Endodermal cell (in vitro differentiated cells): ENCODE data around the gene LRSAM1. TPM values are rescaled to one million over a fixed set of nuclear protein-coding genes. Genes with fewer than 3 reads are reported as not detected.

Experiments
- DNase-seq: peaks from one replicate; pipeline ENCODE4 v3.0.0-alpha.2; 2017
- H3K27ac ChIP-seq: 2 replicates; pipeline ENCODE4 v1.5.1; 2013; ENCODE audit warnings: mild to moderate bottlenecking, low read depth, low read length, moderate library complexity
- H3K27me3 ChIP-seq: 2 replicates; pipeline ENCODE4 v1.6.1; 2013; ENCODE audit warnings: mild to moderate bottlenecking, low read length, moderate library complexity; ENCODE audit not compliant: insufficient read depth, control insufficient read depth, poor library complexity, severe bottlenecking
- H3K36me3 ChIP-seq: 2 replicates; pipeline ENCODE4 v1.7.0; 2013; ENCODE audit warnings: mild to moderate bottlenecking, low read length, moderate library complexity; ENCODE audit not compliant: control insufficient read depth, insufficient read depth
- H3K4me1 ChIP-seq: one replicate; pipeline ENCODE4 v1.7.0; 2013; ENCODE audit warnings: low read length; ENCODE audit not compliant: control insufficient read depth, insufficient read depth
- H3K4me3 ChIP-seq: 2 replicates; pipeline ENCODE4 v1.5.1; 2013; ENCODE audit warnings: mild to moderate bottlenecking, low read length, moderate library complexity
- H3K9ac ChIP-seq: 2 replicates; pipeline ENCODE4 v1.6.1; 2013; ENCODE audit warnings: mild to moderate bottlenecking, low read length, moderate library complexity; ENCODE audit not compliant: poor library complexity, severe bottlenecking; ENCODE audit errors: extremely low read depth
- H3K9me3 ChIP-seq: 2 replicates; pipeline ENCODE4 v1.6.1; 2013; ENCODE audit warnings: mild to moderate bottlenecking, low read length, moderate library complexity; ENCODE audit not compliant: control insufficient read depth
- H3K27ac Mint-ChIP-seq: 2 replicates; pipeline ENCODE4 v1.8.0; 2020; ENCODE audit warnings: mixed read lengths
- H3K27me3 Mint-ChIP-seq: 2 replicates; pipeline ENCODE4 v1.8.0; 2021; ENCODE audit warnings: mild to moderate bottlenecking, mixed read lengths; ENCODE audit not compliant: insufficient read depth
- H3K36me3 Mint-ChIP-seq: 2 replicates; pipeline ENCODE4 v1.8.0; 2020; ENCODE audit warnings: low read depth, mixed read lengths
- H3K4me1 Mint-ChIP-seq: 2 replicates; pipeline ENCODE4 v1.8.0; 2020; ENCODE audit warnings: mixed read lengths
- H3K4me3 Mint-ChIP-seq: 2 replicates; pipeline ENCODE4 v1.8.0; 2020; ENCODE audit warnings: mild to moderate bottlenecking, moderate library complexity, mixed read lengths
- H3K9me3 Mint-ChIP-seq: 2 replicates; pipeline ENCODE4 v1.8.0; 2020; ENCODE audit warnings: mild to moderate bottlenecking, mixed read lengths
- CTCF ChIP-seq: fragments of 200-600 bp; sonication (generic); conservative IDR thresholded peaks from 2 replicates; pipeline ENCODE4 v1.5.0; 2021; ENCODE audit warnings: antibody characterized with exemption, mild to moderate bottlenecking
- whole genome bisulfite sequencing, 2 experiments: methylation state at CpG; one replicate each; pipeline versions ENCODE4 v1.1.5 to v1.1.7; 2013; ENCODE audit warnings: missing lambda C conversion rate in 2 of 2, mixed read lengths in 1 of 2; ENCODE audit not compliant: insufficient coverage in 1 of 2, insufficient read length in 1 of 2; 5-methylcytosine and 5-hydroxymethylcytosine counted together
- total RNA-seq, 2 donors: library from RNA; stranded (reverse); fragmentation: NEBNext Ultra II Directional in 1 of 2; extraction: Animal tissue kit (Norgen Biotek cat#: 25700) in 1 of 2; gene quantifications; 2 replicates in 1 of 2; 3 replicates in 1 of 2; pipeline ENCODE4 v1.2.1, GENCODE V29; 2021

Gene LRSAM1
- total RNA-seq, 2 donors from 2014 or later, result 18.4 to 19.8 TPM

- no peak overlapping the region for H3K4me3 Mint-ChIP-seq
- H3K36me3 Mint-ChIP-seq, result peaks cover 5% of the 10 kb centered on the region
- no peak overlapping the region for H3K27ac Mint-ChIP-seq
- Histone ChIP-seq H3K9ac (no peak overlapping the region), H3K4me3 (no peak overlapping the region), H3K4me1 (peaks cover 8% of the 10 kb centered on the region), H3K9me3 (no peaks in the 10 kb centered on the region), H3K36me3 (no peaks in the 10 kb centered on the region), H3K27me3 (no peaks in the 10 kb centered on the region), H3K27ac (no peak overlapping the region)
- no peak for DNase-seq
- TF ChIP-seq CTCF, result no peak
- H3K27me3 Mint-ChIP-seq, result no peaks in the 10 kb centered on the region
- no peaks in the 10 kb centered on the region for H3K9me3 Mint-ChIP-seq
- peaks cover 23% of the 10 kb centered on the region for H3K4me1 Mint-ChIP-seq
- 93 to 94% methylated on average over 7 to 10 of the region's 10 CpGs for WGBS, 2 experiments
Observed at GRCh38 chr9:127548352-127548881, 97.1 kb downstream of the LRSAM1 start.

- no peak overlapping the region for H3K27ac Mint-ChIP-seq
- no peaks in the 10 kb centered on the region for H3K9me3 ChIP-seq
- H3K4me3 Mint-ChIP-seq, result no peak overlapping the region
- no peaks in the 10 kb centered on the region for H3K36me3 ChIP-seq
- WGBS, 2 experiments, result 75 to 88% methylated on average over 5 to 10 of the region's 10 CpGs
- H3K9ac ChIP-seq, result no peak overlapping the region
- peaks cover 5% of the 10 kb centered on the region for H3K36me3 Mint-ChIP-seq
- peaks cover 8% of the 10 kb centered on the region for H3K4me1 ChIP-seq
- no peak for DNase-seq
- H3K27me3 Mint-ChIP-seq, result no peaks in the 10 kb centered on the region
- H3K4me1 Mint-ChIP-seq, result peaks cover 19% of the 10 kb centered on the region
- H3K27ac ChIP-seq, result no peak overlapping the region
- TF ChIP-seq CTCF, result no peak
- H3K9me3 Mint-ChIP-seq, result no peaks in the 10 kb centered on the region
- H3K4me3 ChIP-seq, result no peak overlapping the region
- no peaks in the 10 kb centered on the region for H3K27me3 ChIP-seq
Observed at GRCh38 chr9:127549218-127549617, 97.9 kb downstream of the LRSAM1 start.

- Mint-ChIP-seq H3K4me3 (no peak overlapping the region), H3K9me3 (no peaks in the 10 kb centered on the region)
- H3K27ac ChIP-seq, result no peak overlapping the region
Observed at GRCh38 chr9:127549751-127550150, 98.4 kb downstream of the LRSAM1 start.

More at GRCh38 chr9:127549751-127550150, 98.4 kb downstream of the LRSAM1 start:
- Histone ChIP-seq H3K36me3 (no peaks in the 10 kb centered on the region), H3K9me3 (no peaks in the 10 kb centered on the region), H3K9ac (no peak overlapping the region), H3K4me1 (peaks cover 8% of the 10 kb centered on the region), H3K4me3 (no peak overlapping the region), H3K27me3 (no peaks in the 10 kb centered on the region)
- TF ChIP-seq CTCF, result no peak
- Mint-ChIP-seq H3K4me1 (peaks cover 19% of the 10 kb centered on the region), H3K27ac (no peak overlapping the region), H3K27me3 (no peaks in the 10 kb centered on the region), H3K36me3 (peaks cover 5% of the 10 kb centered on the region)
- DNase-seq, result no peak
- 90 to 94% methylated on average over 2 to 8 of the region's 8 CpGs for WGBS, 2 experiments
